Measurements from ENCODE around the gene MYH15. TPM values are rescaled to one million over a fixed set of nuclear protein-coding genes. Genes with fewer than 3 reads are reported as not detected.

The MYH15 gene
- total RNA-seq, 4 donors from 2014 or later: 0.08 to 0.11 (median 0.10) TPM; not detected in 1

DNA sequence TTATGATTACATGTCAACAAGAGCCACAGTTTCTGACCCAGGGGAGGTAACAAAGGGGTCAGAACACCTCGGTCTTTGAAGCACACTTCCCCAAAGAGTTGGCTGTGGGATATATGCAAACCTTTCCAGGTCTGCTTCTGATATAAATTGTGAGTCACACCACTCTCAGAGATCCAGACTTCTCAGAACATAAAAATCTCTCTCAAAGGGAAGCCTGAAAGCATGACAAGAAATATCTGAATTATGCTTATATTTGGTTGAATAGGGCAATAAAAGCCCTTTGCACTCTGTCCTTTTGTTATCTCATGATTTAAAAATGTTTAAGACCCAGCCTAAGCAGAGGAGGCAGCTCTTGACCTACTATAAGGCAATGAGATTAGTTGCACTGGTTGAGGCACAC lies 56.8 kb downstream of the MYH15 start:
- no peak overlapping the region for H3K27ac ChIP-seq
- DNase-seq: no peak
- no peak overlapping the region for H3K4me3 ChIP-seq (replicated peaks in 1 of 3)
- intact Hi-C loops (cut with DNase I): no loop called here
- no peaks in the 10 kb centered on the region for H3K9me3 ChIP-seq
- 59 to 82% methylated on average over 1 of the region's 1 CpG for WGBS, 2 donors
- no peaks in the 10 kb centered on the region for H3K4me1 ChIP-seq
- H3K36me3 ChIP-seq: no peaks in the 10 kb centered on the region
- no peak for TF ChIP-seq POLR2A (IDR thresholded peaks at IDR 0.05)
- TF ChIP-seq, protein P1, sequence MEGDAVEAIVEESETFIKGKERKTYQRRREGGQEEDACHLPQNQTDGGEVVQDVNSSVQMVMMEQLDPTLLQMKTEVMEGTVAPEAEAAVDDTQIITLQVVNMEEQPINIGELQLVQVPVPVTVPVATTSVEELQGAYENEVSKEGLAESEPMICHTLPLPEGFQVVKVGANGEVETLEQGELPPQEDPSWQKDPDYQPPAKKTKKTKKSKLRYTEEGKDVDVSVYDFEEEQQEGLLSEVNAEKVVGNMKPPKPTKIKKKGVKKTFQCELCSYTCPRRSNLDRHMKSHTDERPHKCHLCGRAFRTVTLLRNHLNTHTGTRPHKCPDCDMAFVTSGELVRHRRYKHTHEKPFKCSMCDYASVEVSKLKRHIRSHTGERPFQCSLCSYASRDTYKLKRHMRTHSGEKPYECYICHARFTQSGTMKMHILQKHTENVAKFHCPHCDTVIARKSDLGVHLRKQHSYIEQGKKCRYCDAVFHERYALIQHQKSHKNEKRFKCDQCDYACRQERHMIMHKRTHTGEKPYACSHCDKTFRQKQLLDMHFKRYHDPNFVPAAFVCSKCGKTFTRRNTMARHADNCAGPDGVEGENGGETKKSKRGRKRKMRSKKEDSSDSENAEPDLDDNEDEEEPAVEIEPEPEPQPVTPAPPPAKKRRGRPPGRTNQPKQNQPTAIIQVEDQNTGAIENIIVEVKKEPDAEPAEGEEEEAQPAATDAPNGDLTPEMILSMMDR (IDR thresholded peaks at IDR 0.05): no peak
- no peaks in the 10 kb centered on the region for H3K27me3 ChIP-seq

DNA sequence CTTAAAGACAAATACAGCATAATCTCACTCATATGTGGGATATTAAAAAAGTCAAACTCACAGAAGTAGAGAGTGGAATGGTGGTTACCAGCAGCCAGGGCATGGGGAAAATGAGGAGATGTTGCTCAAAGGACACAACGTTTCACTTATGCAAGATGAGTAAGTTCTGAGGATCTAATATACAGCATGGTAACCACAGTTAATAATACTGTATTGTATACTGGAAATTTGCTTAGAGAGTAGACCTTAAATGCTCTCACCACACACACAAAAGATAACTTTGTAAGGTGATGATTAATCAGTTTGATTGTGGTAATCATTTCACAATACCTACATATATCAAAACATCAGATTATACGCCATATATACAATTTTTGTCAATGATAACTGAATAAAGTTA lies 60.0 kb downstream of the MYH15 start:
- intact Hi-C loops (cut with DNase I): no loop called here
- Histone ChIP-seq H3K9me3 (no peaks in the 10 kb centered on the region), H3K4me1 (no peaks in the 10 kb centered on the region), H3K27me3 (no peaks in the 10 kb centered on the region), H3K27ac (no peak overlapping the region), H3K4me3 (replicated peaks in 1 of 3) (no peak overlapping the region), H3K36me3 (no peaks in the 10 kb centered on the region)
- WGBS, 2 donors: 41 to 44% methylated on average over 2 of the region's 2 CpGs
- no peak for DNase-seq
- TF ChIP-seq POLR2A (IDR thresholded peaks at IDR 0.05): no peak
- TF ChIP-seq, protein P1 (IDR thresholded peaks at IDR 0.05): no peak

DNA sequence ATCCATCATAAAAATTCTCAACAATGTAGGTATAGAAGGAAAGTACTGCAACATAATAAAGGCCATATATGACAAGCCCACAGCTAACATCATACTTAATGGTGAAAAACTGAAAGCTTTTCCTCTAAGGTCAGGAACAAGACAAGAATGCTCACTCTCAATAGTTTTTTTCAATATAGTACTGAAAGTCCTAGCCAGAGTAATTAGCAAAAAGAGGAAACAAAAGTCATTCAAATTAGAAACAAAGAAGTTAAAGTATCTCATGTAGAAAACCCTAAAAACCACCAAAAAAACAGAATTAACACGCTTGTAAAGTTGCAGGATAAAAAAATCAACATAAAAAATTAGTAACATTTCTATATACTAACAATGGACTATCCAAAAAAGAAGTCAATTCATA lies 61.8 kb downstream of the MYH15 start:
- H3K27me3 ChIP-seq: no peaks in the 10 kb centered on the region
- no peak for DNase-seq
- H3K36me3 ChIP-seq: no peaks in the 10 kb centered on the region
- 85 to 88% methylated on average over 1 of the region's 1 CpG for WGBS, 2 donors
- no peak overlapping the region for H3K4me3 ChIP-seq (replicated peaks in 1 of 3)
- no peak for TF ChIP-seq POLR2A (IDR thresholded peaks at IDR 0.05)
- TF ChIP-seq, protein P1 (IDR thresholded peaks at IDR 0.05): no peak
- H3K27ac ChIP-seq: no peak overlapping the region
- no peaks in the 10 kb centered on the region for H3K4me1 ChIP-seq
- H3K9me3 ChIP-seq: no peaks in the 10 kb centered on the region
- intact Hi-C loops (cut with DNase I): no loop called here

DNA sequence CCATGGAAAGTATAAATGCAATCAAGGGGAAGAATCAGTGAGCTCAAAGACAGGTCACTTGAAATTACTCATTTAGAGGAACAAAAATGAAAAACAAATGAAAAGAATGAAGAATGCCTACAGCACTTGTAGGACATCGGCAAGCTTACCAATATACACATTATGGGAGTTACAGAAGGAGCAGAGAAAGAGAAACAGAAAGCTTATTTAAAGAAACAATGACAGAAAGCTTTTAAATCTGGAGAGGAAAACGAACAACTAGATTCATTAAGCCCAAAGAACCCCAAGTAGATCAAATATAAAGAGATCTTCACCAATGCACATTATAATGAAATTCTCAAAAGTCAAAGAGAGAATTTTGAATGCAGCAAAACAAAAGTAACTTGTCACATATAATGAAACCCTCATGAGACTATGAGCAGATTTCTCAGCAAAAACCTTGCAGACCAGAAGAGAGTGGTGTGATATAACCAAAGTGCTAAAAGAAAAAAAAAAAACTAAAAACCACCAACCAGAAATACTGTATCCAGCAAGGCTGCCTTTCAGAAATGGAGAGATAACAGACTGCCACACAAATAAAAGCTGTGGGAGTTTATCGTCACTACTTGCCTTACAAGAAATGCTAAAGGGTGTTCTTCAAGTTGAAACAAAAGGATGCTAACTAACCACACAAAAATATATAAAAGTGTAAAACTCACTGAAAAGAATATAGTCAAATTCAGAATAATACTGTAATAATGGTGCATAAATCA lies 63.1 kb downstream of the MYH15 start:
- H3K27me3 ChIP-seq: no peaks in the 10 kb centered on the region
- H3K27ac ChIP-seq: no peak overlapping the region
- intact Hi-C loops (cut with DNase I): no loop called here
- H3K36me3 ChIP-seq: no peaks in the 10 kb centered on the region
- TF ChIP-seq POLR2A (IDR thresholded peaks at IDR 0.05): no peak
- TF ChIP-seq, protein P1 (IDR thresholded peaks at IDR 0.05): no peak
- DNase-seq: no peak
- H3K4me1 ChIP-seq: no peaks in the 10 kb centered on the region
- H3K4me3 ChIP-seq (replicated peaks in 1 of 3): no peak overlapping the region
- WGBS, 2 donors: 91 to 95% methylated on average over 3 of the region's 3 CpGs
- H3K9me3 ChIP-seq: no peaks in the 10 kb centered on the region

DNA sequence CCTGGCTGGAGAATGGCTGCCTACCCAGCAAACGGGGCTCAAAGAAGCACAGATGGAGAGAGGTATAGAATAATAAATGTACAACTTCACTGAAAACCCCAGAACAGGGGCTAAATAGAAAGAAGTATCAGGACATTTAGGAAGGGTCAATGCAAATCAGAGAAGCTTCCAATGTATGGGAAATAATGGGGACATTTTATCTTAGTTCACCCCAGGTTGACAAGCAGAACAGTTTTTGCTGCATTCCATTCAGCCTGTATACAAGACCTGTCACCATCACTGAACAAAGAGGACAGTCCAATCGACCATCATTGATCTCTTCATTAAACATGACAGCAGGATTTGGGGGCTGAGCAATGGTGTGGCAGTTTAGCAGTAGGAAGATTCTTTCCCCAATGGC lies 68.1 kb downstream of the MYH15 start:
- TF ChIP-seq, protein P1 (IDR thresholded peaks at IDR 0.05): no peak
- TF ChIP-seq POLR2A (IDR thresholded peaks at IDR 0.05): no peak
- no peak for DNase-seq
- Histone ChIP-seq H3K4me3 (replicated peaks in 1 of 3) (no peak overlapping the region), H3K4me1 (no peaks in the 10 kb centered on the region), H3K27ac (no peak overlapping the region), H3K9me3 (no peaks in the 10 kb centered on the region), H3K36me3 (no peaks in the 10 kb centered on the region), H3K27me3 (no peaks in the 10 kb centered on the region)
- intact Hi-C loops (cut with DNase I): no loop called here
- 69 to 78% methylated on average over 2 of the region's 2 CpGs for WGBS, 2 donors

Measured in thyroid gland (tissue), 4 donors.